Hepatocyte (in vitro differentiated cells): ENCODE results near the gene FGGY.

ENCODE experiments used
- EZH2 ChIP-seq: fragments of 200-600 bp; sonication (generic); IDR thresholded peaks from 2 replicates; pipeline ENCODE4 v1.6.1; 2016; ENCODE audit warnings: antibody characterized with exemption, mild to moderate bottlenecking, borderline replicate concordance
- TF ChIP-seq, protein P1 (sequence below): fragments of 200-600 bp; sonication (generic); IDR thresholded peaks from 2 replicates; pipeline ENCODE4 v1.5.1; 2016; ENCODE audit warnings: antibody characterized with exemption, mild to moderate bottlenecking; ENCODE audit not compliant: poor library complexity

DNA sequence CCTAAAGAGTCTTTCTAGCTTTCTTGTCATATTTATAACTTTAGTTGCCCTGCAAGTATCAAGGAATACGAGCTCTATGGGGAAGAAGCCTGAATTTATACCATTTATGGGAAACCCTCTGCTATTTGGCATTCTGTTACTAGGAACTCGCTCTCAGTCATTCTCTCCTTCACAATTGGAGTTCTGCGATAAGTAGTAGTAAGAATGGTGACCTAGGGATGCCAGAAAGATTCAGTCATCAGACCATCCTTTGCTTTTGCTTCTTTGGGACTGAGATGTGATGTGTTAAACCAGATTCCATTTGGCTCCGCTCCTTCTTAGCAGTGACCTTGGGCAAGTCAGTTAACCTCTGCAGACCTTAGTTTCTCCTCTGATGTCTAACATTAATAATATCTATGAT, 256.5 kb downstream of the FGGY start:
- TF ChIP-seq, protein P1, sequence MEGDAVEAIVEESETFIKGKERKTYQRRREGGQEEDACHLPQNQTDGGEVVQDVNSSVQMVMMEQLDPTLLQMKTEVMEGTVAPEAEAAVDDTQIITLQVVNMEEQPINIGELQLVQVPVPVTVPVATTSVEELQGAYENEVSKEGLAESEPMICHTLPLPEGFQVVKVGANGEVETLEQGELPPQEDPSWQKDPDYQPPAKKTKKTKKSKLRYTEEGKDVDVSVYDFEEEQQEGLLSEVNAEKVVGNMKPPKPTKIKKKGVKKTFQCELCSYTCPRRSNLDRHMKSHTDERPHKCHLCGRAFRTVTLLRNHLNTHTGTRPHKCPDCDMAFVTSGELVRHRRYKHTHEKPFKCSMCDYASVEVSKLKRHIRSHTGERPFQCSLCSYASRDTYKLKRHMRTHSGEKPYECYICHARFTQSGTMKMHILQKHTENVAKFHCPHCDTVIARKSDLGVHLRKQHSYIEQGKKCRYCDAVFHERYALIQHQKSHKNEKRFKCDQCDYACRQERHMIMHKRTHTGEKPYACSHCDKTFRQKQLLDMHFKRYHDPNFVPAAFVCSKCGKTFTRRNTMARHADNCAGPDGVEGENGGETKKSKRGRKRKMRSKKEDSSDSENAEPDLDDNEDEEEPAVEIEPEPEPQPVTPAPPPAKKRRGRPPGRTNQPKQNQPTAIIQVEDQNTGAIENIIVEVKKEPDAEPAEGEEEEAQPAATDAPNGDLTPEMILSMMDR: no peak
- no peak for TF ChIP-seq EZH2
